ENCODE measurements around the gene C5. TPM values are rescaled to one million over a fixed set of nuclear protein-coding genes. Genes with fewer than 3 reads are reported as not detected.

C5 gene
- total RNA-seq, 1 experiment from 2014 or later: 0.66 TPM

GRCh38 chr9:120931231-120932085 lies 118.6 kb downstream of the C5 start (continued):
- TF ChIP-seq, protein P1, sequence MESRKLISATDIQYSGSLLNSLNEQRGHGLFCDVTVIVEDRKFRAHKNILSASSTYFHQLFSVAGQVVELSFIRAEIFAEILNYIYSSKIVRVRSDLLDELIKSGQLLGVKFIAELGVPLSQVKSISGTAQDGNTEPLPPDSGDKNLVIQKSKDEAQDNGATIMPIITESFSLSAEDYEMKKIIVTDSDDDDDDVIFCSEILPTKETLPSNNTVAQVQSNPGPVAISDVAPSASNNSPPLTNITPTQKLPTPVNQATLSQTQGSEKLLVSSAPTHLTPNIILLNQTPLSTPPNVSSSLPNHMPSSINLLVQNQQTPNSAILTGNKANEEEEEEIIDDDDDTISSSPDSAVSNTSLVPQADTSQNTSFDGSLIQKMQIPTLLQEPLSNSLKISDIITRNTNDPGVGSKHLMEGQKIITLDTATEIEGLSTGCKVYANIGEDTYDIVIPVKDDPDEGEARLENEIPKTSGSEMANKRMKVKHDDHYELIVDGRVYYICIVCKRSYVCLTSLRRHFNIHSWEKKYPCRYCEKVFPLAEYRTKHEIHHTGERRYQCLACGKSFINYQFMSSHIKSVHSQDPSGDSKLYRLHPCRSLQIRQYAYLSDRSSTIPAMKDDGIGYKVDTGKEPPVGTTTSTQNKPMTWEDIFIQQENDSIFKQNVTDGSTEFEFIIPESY (IDR thresholded peaks at IDR 0.05; ENCODE audit: extremely low read depth, insufficient replicate concordance, low read length): no peak
- TF ChIP-seq ZFX (IDR thresholded peaks at IDR 0.05): no peak
- TF ChIP-seq ZNF274 (IDR thresholded peaks at IDR 0.05; ENCODE audit: low read depth, low read length): no peak
- TF ChIP-seq ELF1 (IDR thresholded peaks at IDR 0.05; ENCODE audit: borderline replicate concordance, low read depth): no peak
- no peak for TF ChIP-seq CEBPB (IDR thresholded peaks at IDR 0.05; ENCODE audit: low read depth)
- no peak for TF ChIP-seq SIN3A (IDR thresholded peaks at IDR 0.05; ENCODE audit: low read depth)
- TF ChIP-seq RAD21 (IDR thresholded peaks at IDR 0.05; ENCODE audit: low read depth): no peak
- TF ChIP-seq POLR2AphosphoS5 (IDR thresholded peaks at IDR 0.05; ENCODE audit: low read depth, low read length): no peak
- TF ChIP-seq EZH2 (IDR thresholded peaks at IDR 0.05): no peak
- TF ChIP-seq JUND (IDR thresholded peaks at IDR 0.05): no peak
- no peak for TF ChIP-seq SRF (IDR thresholded peaks at IDR 0.05; ENCODE audit: low read depth)
- no peak for TF ChIP-seq POLR2A (IDR thresholded peaks at IDR 0.05; ENCODE audit: borderline replicate concordance, extremely low read depth, insufficient read depth, insufficient read length)

DNA sequence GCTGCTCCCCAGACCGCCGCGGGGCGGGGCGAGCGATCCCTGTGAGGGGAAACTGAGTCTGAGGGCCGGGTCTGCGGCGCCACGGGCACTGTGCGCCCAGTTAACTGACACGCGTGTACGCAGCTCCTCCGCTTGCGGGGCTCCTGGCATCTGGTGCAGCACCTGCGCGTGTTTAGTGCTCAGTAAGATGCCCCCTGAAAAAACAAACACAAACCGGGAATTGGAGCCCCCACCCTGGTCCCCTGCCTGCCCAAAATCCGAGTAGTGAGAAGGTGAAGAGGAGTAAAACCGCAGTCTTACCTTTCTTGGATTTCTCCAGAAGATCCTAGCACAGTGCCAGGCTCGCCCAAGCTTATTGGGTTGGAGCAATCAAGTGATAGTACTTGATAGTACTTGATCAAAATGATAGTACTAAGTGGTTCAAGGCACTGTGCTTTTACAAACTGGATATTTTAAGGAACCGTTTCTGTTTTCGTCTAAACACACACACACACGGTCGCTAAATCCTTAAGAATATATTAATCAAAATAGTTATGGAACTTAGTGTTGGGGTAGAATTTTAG lies 120.8 kb downstream of the C5 start:
- H3K9me3 ChIP-seq (ENCODE audit: control insufficient read depth in 1 of 2, insufficient read depth in 1 of 2, low read depth in 1 of 2, low read length in 2 of 2): no peaks in the 10 kb centered on the region
- H3K9ac ChIP-seq (ENCODE audit: low read length): peak overlapping the region; percentile 59
- no peaks in the 10 kb centered on the region for H3K36me3 ChIP-seq (ENCODE audit: control insufficient read depth in 1 of 2, insufficient read depth in 2 of 2, low read length in 2 of 2)
- intact Hi-C loops (cut with micrococcal nuclease): no loop called here
- DNase-seq (ENCODE audit: low read depth, low spot score) (no peak), ATAC-seq (peak; percentile 24)
- POLR2A ChIA-PET: interaction anchor here (1.2 kb wide), 1 partner anchor 100 kb away, joined by 3 read pairs; no protein-coding TSS in a partner anchor
- H3K27me3 ChIP-seq (ENCODE audit: insufficient read depth, low read length): no peaks in the 10 kb centered on the region
- H3K9me2 ChIP-seq (ENCODE audit: insufficient read depth): no peaks in the 10 kb centered on the region
- no TSS peak for BruUV-seq (replicated peaks)
- peak overlapping the region; percentile 79 for H3K4me2 ChIP-seq (ENCODE audit: low read length)
- no peaks in the 10 kb centered on the region for H3K79me2 ChIP-seq (ENCODE audit: insufficient read depth, low read length)
- H3K4me3 ChIP-seq (replicated peaks in 1 of 2; ENCODE audit: low read depth in 1 of 2, low read length in 2 of 2): peak overlapping the region; percentile 42 to 58
- RAD21 ChIA-PET (ENCODE audit: low non-redundant PET in 1 of 2, low total read pairs in 2 of 2, uncharacterized antibody in 2 of 2, unreplicated experiment in 2 of 2): no interaction called here
- CTCF ChIA-PET: no interaction called here
- H2AFZ ChIP-seq (ENCODE audit: low read depth, low read length, poor library complexity, severe bottlenecking): peak overlapping the region; percentile 85
- H3K27ac ChIP-seq (ENCODE audit: low read depth, low read length): peak overlapping the region; percentile 33; the same call in 1 of the 2 replicates
- peaks cover 4 to 17% of the 10 kb centered on the region in 2 experiments; a peak in 2 of 4 replicates for H3K4me1 ChIP-seq (ENCODE audit: control insufficient read depth in 1 of 2, insufficient read depth in 2 of 2, low read length in 2 of 2)
- TF ChIP-seq ZFX (IDR thresholded peaks at IDR 0.05) (0 out of 2 replicates have a peak, but pooled peaks have one; percentile 6), ZNF274 (IDR thresholded peaks at IDR 0.05; ENCODE audit: low read depth, low read length) (no peak)
- no peaks in the 10 kb centered on the region for H4K20me1 ChIP-seq (ENCODE audit: insufficient read depth)

Data from HCT116 (cell line).